HG03196 (cell line): ENCODE measurements around the gene LOXL1.
A peak's percentile ranks its signal among the peaks of the same experiment; 100 is the strongest.

Experiments
- ATAC-seq: cut with Tn5 transposase; IDR thresholded peaks from one replicate; pipeline ENCODE4 v1.9.1; 2021; ENCODE audit not compliant: unreplicated experiment

LOXL1 gene

DNA sequence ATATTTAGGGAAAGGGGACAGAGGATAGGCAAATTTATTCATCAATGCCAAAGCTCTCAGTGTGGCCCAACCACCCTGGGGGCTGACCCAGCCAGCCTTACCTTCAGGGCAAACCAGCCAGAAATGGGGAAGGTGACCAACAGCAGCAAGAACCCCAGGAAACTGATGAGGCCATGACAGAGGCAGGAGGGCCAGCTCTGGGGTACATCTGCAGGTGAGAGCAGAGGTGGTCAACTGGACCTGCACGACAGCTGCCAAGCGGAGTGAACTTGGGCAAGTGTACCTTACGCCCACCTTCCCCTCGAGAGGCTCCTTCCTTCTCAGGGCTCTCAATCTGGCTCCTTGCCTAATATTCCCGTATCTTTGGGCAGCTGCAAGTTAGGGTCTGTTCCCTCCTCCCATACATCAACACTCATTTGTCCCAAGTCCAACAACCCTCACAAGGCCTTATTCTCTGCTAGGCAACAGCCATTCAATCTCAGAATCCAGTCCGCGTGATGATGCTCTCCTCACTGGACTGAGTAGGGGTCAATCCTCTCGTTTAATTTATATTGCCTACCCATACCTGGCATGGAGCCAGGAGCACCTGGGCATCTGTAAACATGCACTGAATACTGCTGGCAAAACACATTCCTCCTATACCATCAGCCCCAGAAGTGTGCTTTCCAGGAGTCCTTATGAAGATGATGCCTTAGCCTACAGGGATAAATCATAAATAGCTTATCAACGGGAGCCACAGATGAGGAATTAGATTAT is 64.2 kb downstream of the LOXL1 start:
- no peak for ATAC-seq

DNA sequence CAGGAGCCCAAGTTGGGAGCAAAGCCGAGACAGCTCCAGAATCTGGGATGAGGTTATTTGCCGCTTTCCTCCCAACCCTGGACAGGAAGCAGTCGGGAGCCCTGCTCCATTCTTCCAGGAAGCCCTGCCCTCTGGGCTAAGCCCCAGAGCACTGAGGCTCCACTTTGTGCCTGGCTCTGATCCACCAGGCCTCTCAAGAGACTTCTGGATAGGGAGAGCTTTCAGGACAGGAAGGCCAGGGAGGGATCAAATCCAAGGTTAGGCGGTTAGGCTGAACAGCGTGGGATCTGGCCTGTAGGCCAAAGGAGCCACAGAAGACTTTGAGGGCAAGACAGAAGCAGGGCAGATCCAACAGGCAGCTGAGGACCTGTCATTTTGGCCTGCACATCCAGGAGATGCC is 65.0 kb downstream of the LOXL1 start:
- ATAC-seq: no peak

DNA sequence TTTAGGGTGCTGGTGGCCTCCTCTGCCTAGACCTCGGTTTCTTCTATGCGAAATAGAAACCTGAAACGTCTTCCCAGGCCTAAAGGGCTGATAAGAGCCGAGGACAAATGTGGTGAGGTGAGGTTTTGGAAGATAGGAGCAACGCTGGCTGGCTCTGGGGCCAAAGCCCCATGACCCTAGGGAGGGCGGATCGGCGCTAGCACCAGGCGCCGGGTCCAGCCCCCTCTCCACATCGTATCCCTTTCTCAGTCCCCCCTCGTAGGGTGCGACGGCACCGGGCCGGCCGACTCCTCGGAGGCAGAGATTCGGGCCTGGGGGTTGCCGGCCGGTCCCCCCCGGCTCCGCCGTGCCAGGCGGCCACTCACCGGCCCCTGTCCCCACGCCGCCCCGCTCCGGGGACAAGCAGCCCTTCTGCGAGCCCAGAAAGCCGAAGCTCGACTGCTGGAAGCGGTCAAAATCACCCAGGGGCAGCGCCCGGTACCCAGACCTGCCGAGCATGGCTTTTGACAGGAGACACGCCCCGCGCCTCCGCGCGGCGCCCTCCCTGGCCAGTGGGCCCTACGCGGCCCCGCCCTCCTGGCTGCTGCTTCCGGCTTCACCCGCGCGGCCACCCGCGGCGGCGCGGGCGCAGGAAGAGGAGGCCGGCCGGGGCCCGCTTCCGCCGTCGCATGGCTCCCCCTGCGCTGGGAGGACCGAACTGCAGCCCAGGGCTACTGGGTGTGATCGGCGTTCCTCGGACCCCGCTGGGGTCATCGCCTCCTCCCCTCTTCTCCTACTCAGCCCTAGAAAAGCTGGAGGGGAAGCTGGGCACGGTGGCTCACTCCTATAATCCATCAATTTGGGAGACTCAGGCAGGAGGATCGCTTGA is 65.7 kb downstream of the LOXL1 start, which contains the start of gene STOML1:
STOML1 (minus strand) TSS at position 570 of the 868 bp plus-strand sequence; CDS start at position 498, 72 bp downstream.
- peak; percentile 60 for ATAC-seq

DNA sequence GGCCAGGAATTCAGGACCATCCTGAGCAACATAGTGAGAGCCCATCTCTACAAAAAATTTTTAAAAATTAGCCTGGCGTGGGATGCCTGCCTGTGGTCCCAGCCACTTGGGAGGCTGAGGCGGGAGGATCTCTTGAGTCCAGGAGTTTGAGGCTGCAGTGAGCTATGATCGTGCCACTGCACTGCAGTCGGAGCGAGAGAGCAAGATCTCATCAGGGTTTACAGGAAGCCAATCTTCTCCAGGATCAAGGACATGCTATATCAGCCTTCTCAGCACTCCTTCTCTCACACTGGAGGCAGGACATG is 66.3 kb downstream of the LOXL1 start:
- no peak for ATAC-seq

DNA sequence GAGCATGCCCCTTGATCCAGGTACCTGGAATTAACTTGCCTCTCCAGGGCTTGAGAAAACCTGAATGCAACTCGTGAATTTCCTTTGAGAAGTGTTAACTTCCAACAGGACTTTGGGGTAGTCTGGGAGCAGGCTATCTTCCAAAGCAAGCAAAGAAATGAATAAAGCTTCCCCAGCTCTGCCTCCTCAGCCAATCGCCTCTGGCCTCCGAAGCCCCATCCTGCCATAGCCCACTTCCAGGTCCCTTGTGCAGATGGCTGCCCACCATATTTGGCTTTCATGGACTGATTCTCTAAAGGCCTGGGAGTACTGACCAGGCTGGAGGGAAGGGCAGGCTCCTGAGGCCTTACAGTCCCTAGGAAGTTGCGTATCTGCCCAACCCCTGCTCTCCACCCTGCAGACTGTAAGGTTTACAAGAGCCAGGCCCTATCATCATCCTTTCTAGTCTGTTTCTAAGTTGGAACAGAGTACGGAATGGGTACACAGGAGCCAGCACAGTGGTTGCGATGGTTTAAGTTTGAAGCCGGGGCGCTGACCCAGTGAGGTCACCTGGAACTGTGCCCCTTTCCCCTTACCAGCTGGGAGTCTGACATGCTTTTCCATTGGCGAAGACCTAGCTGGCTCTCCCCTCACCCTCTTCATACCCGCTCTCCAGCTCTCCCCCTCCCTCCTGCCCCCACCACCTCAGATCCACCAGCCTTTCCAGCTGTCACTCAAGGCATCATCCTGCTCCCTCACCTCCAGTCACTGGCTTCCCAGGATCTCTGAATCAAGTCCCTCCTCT is 67.1 kb downstream of the LOXL1 start:
- no peak for ATAC-seq

DNA sequence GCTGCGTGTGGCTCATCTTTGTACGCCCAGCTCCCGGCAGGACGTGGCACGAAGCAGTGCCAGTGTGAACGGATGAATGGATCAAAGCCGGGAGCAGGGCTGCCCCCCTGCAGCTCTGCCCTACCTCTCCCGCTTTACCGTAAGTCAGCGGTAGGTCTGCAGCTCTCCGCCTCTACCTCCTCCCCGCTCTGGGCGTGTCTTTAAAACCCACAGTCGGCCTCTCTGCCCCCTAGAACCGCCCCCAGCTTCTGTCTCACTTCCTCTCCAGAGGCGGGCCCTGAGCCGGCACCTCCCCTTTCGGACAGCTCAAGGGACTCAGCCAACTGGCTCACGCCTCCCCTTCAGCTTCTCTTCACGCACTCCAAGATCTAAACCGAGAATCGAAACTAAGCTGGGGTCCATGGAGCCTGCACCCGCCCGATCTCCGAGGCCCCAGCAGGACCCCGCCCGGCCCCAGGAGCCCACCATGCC is 68.2 kb downstream of the LOXL1 start, which contains the start of gene PML:
PML (plus strand) TSS at position 304 of the 471 bp plus-strand sequence; CDS start at position 401, 97 bp downstream.
- peak; percentile 62 for ATAC-seq

DNA sequence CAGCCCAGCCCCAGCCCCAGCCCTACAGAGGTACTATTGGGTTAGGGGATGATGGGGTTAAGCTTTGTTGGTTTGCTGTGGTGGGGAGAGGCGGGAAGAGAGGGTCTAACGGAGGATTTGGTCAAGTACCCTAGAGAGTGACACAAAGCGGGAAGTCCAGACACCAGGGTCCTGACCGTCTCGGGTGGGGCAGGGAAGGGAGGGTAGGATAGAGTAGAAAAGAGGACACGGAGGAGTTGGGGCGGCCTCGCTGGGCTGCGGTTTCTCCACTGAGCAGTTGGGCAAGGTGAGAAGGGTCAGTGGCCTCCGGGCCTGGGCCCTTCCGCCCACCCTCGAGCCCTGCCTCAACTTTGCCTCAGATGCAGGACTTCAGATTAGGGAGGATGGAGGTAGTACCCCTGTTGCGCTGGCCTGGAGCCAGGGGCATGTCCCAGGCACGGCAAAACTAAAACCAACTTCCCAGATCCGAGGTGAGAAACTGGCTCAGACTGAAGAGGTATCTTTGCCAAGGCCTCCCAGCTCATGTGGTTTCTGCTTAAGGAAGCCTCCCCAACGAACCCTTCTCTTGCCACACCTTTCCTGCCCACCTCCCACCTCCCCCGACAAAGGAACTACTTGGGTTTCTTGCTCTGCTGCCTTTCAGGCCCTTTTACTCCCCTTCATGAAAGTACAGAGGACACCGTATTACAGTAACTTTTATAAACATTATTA is 68.8 kb downstream of the LOXL1 start:
- no peak for ATAC-seq

DNA sequence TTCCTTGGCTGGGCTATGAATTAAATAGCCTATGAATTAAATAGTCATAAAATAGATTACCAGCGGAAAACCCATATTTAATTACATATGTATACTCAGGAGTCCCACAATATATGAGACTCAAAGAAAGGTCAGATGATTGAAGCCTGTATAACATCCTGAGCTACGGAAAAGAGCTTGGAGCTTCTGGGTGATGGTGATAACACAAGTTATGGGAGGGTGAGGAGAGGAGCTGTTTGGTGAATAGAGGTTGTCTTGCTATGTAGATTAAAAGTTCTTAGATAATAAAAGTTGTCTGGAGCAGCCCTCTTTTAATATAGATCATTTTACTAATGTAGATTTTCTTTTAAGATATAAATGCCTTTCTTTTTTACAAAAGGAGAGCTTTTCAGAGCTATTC is 70.0 kb downstream of the LOXL1 start:
- no peak for ATAC-seq

DNA sequence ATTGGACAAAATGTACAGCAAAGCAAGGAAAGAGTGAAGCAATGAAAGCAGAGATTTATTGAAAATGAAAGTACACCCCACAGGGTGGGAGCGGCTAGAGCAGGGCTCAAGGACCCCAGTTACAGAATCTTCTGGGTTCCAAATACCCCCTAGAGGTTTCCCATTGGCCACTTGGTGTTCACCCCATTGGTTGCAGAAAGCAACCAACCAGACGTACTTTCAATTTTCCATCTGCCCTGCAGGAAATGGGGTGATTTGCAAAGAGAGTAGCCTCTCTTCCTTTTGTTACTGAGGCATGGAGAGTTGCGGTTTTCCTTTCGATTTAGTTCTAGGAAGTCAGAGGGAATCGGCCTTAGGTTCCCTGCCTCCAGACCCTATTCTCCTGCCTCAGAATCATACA is 70.7 kb downstream of the LOXL1 start:
- no peak for ATAC-seq

DNA sequence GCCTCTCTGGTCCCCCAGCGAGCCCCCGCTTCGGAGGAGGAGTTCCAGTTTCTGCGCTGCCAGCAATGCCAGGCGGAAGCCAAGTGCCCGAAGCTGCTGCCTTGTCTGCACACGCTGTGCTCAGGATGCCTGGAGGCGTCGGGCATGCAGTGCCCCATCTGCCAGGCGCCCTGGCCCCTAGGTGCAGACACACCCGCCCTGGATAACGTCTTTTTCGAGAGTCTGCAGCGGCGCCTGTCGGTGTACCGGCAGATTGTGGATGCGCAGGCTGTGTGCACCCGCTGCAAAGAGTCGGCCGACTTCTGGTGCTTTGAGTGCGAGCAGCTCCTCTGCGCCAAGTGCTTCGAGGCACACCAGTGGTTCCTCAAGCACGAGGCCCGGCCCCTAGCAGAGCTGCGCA is 71.7 kb downstream of the LOXL1 start:
- no peak for ATAC-seq
